ENCODE data around the gene C2orf49.

DNA sequence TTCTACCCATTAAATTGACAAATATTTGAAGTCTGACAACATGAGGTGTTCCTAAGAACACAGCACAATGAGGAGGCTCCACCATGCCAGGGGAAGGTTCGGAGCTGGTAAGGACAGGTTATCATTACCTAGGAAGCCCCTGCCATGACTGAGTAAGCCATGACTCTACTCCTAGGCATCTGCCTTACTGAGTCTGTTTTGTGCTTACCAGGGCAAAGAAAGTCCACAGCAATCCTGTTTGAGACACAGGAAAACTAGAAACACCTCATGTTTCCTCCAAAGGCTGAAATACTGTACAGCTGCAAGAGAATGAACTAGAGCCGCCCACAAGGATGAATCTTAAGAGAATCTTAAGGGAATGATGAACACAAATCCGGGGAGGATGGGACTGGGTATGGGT, 19.4 kb upstream of the C2orf49 start:
- no peak for TF ChIP-seq POLR2A (IDR thresholded peaks at IDR 0.05; ENCODE audit: low read depth, low read length)
- TF ChIP-seq POLR2AphosphoS5 (IDR thresholded peaks at IDR 0.05; ENCODE audit: low read depth, low read length) = no peak
- TF ChIP-seq SPI1 (IDR thresholded peaks at IDR 0.05; ENCODE audit: low read depth, low read length) = no peak

Data from GM12891 (cell line).